ENCODE data around the gene MAPK8.
"Not testable (repeated sequence)": the region's sequence is repeated elsewhere in the genome, so short reads cannot be mapped to it uniquely, and the experiment has no call there.

MAPK8 gene

GRCh38 chr10:48414160-48414559 is 107.7 kb downstream of the MAPK8 start:
- in situ Hi-C loops (cut with MboI; ENCODE audit: low sequenced_read_pairs), result no loop called here

- in situ Hi-C loops (cut with MboI; ENCODE audit: low sequenced_read_pairs), result no loop called here
Measured at GRCh38 chr10:48414778-48415177, 108.3 kb downstream of the MAPK8 start.

GRCh38 chr10:48416584-48417232 is 110.2 kb downstream of the MAPK8 start:
- in situ Hi-C loops (cut with MboI; ENCODE audit: low sequenced_read_pairs), result no loop called here

GRCh38 chr10:48417374-48417773 is 110.9 kb downstream of the MAPK8 start:
- in situ Hi-C loops (cut with MboI; ENCODE audit: low sequenced_read_pairs), result no loop called here

GRCh38 chr10:48418189-48418788 is 111.8 kb downstream of the MAPK8 start:
- in situ Hi-C loops (cut with MboI; ENCODE audit: low sequenced_read_pairs), result no loop called here

- in situ Hi-C loops (cut with MboI; ENCODE audit: low sequenced_read_pairs), result no loop called here
Measured at GRCh38 chr10:48419714-48420113, 113.2 kb downstream of the MAPK8 start.

- in situ Hi-C loops (cut with MboI; ENCODE audit: low sequenced_read_pairs), result not testable (repeated sequence)
Measured at GRCh38 chr10:48421862-48422261, 115.4 kb downstream of the MAPK8 start.

GRCh38 chr10:48423884-48424283 is 117.4 kb downstream of the MAPK8 start:
- in situ Hi-C loops (cut with MboI; ENCODE audit: low sequenced_read_pairs), result no loop called here

GRCh38 chr10:48428896-48429295 is 122.4 kb downstream of the MAPK8 start:
- in situ Hi-C loops (cut with MboI; ENCODE audit: low sequenced_read_pairs), result no loop called here

- in situ Hi-C loops (cut with MboI; ENCODE audit: low sequenced_read_pairs), result no loop called here
Measured at GRCh38 chr10:48429309-48429708, 122.8 kb downstream of the MAPK8 start.

- in situ Hi-C loops (cut with MboI; ENCODE audit: low sequenced_read_pairs), result no loop called here
Measured at GRCh38 chr10:48430402-48430993, 124.0 kb downstream of the MAPK8 start.

- in situ Hi-C loops (cut with MboI; ENCODE audit: low sequenced_read_pairs), result no loop called here
Measured at GRCh38 chr10:48431871-48432270, 125.4 kb downstream of the MAPK8 start.

GRCh38 chr10:48437546-48437945 is 131.1 kb downstream of the MAPK8 start:
- in situ Hi-C loops (cut with MboI; ENCODE audit: low sequenced_read_pairs), result no loop called here

- in situ Hi-C loops (cut with MboI; ENCODE audit: low sequenced_read_pairs), result no loop called here
Measured at GRCh38 chr10:48439031-48439430, 132.6 kb downstream of the MAPK8 start.

- in situ Hi-C loops (cut with MboI; ENCODE audit: low sequenced_read_pairs), result no loop called here
Measured at GRCh38 chr10:48439581-48440041, 133.1 kb downstream of the MAPK8 start.

GRCh38 chr10:48440771-48441170 is 134.3 kb downstream of the MAPK8 start:
- in situ Hi-C loops (cut with MboI; ENCODE audit: low sequenced_read_pairs), result no loop called here

GRCh38 chr10:48442090-48442808 is 135.8 kb downstream of the MAPK8 start:
- in situ Hi-C loops (cut with MboI; ENCODE audit: low sequenced_read_pairs), result no loop called here

GRCh38 chr10:48442809-48443177 is 136.3 kb downstream of the MAPK8 start:
- in situ Hi-C loops (cut with MboI; ENCODE audit: low sequenced_read_pairs), result no loop called here

GRCh38 chr10:48444266-48444665 is 137.8 kb downstream of the MAPK8 start:
- in situ Hi-C loops (cut with MboI; ENCODE audit: low sequenced_read_pairs), result no loop called here

- in situ Hi-C loops (cut with MboI; ENCODE audit: low sequenced_read_pairs), result no loop called here
Measured at GRCh38 chr10:48444861-48445841, 138.7 kb downstream of the MAPK8 start.

GRCh38 chr10:48445932-48446331 is 139.5 kb downstream of the MAPK8 start:
- in situ Hi-C loops (cut with MboI; ENCODE audit: low sequenced_read_pairs), result no loop called here

All from HL-60/S4 (cell line).